ENCODE results near the gene PRORP. TPM values are rescaled to one million over a fixed set of nuclear protein-coding genes. Genes with fewer than 3 reads are reported as not detected.

Gene PRORP
- total and polyA plus RNA-seq, 2 of the 8 experiments (the other 6 are each of a cell fraction or from before 2014, with no cell fraction given): 30.0 to 44.8 TPM

GRCh38 chr14:35121887-35122695, at the start of gene PRORP, which contains the start of gene PPP2R3C (continued):
- TF ChIP-seq NANOG (IDR thresholded peaks at IDR 0.05; ENCODE audit: insufficient read depth, low read depth, low read length, poor library complexity, severe bottlenecking) (peak; percentile 32), TAF7 (optimal IDR thresholded peaks at IDR 0.05; ENCODE audit: borderline replicate concordance, low read depth, low read length) (peak; percentile 80), NRF1 (IDR thresholded peaks at IDR 0.05; ENCODE audit: low read depth, low read length) (no peak), USF2 (IDR thresholded peaks at IDR 0.05; ENCODE audit: low read length) (peak; percentile 90), RBBP5 (IDR thresholded peaks at IDR 0.05; ENCODE audit: borderline replicate concordance, low read depth, low read length) (no peak; the same call in none of the 2 replicates), BRCA1 (IDR thresholded peaks at IDR 0.05; ENCODE audit: low read depth, low read length) (no peak), POU5F1 (IDR thresholded peaks at IDR 0.05; ENCODE audit: low read depth, low read length) (no peak)

All from H1 (cell line).